Spleen (tissue), 11 donors: ENCODE results near the gene ALDOA. TPM values are rescaled to one million over a fixed set of nuclear protein-coding genes. Genes with fewer than 3 reads are reported as not detected.
A peak's percentile ranks its signal among the peaks of the same experiment; 100 is the strongest.

Experiments
- DNase-seq: peaks from one replicate; pipeline ENCODE4 v3.0.0-alpha.2; 2020
- H3K27ac ChIP-seq, 8 donors: fragments of 200-600 bp; sonication (generic) in 7 of 8; 1 replicate in 4 of 8; 2 replicates in 4 of 8; pipeline versions ENCODE4 v1.5.0 to v1.8.0; 2016 to 2021; ENCODE audit warnings: inconsistent platforms in 4 of 8, mild to moderate bottlenecking in 4 of 8, moderate library complexity in 1 of 8
- H3K27me3 ChIP-seq, 7 donors: fragments of 200-600 bp; sonication (generic) in 6 of 7; replicated peaks in 1 of 7; 1 replicate in 4 of 7; 2 replicates in 3 of 7; pipeline versions ENCODE4 v1.5.0 to v1.8.0; 2016 to 2021; ENCODE audit warnings: inconsistent platforms in 3 of 7, mild to moderate bottlenecking in 1 of 7
- H3K36me3 ChIP-seq, 6 donors: fragments of 200-600 bp; sonication (generic) in 5 of 6; 1 replicate in 4 of 6; 2 replicates in 2 of 6; pipeline versions ENCODE4 v1.5.0 to v1.8.0; 2016 to 2021; ENCODE audit warnings: inconsistent platforms in 2 of 6
- H3K4me1 ChIP-seq, 6 donors: fragments of 200-600 bp; sonication (generic) in 5 of 6; 1 replicate in 3 of 6; 2 replicates in 3 of 6; pipeline versions ENCODE4 v1.5.0 to v1.8.0; 2016 to 2021; ENCODE audit warnings: inconsistent platforms in 3 of 6
- H3K4me3 ChIP-seq, 8 donors: fragments of 200-600 bp; sonication (generic) in 7 of 8; 1 replicate in 4 of 8; 2 replicates in 4 of 8; pipeline versions ENCODE4 v1.5.0 to v1.8.0; 2016 to 2021; ENCODE audit warnings: inconsistent platforms in 4 of 8, mild to moderate bottlenecking in 4 of 8, moderate library complexity in 2 of 8
- H3K9me3 ChIP-seq, 8 donors: fragments of 200-600 bp; sonication (generic) in 7 of 8; 1 replicate in 4 of 8; 2 replicates in 4 of 8; pipeline versions ENCODE4 v1.5.0 to v1.8.0; 2016 to 2021; ENCODE audit warnings: inconsistent platforms in 4 of 8
- POLR2A ChIP-seq, 3 donors: fragments of 450-650 bp; IDR thresholded peaks; one replicate each; pipeline ENCODE4 v1.5.1; 2017; ENCODE audit warnings: antibody characterized with exemption in 3 of 3, mild to moderate bottlenecking in 1 of 3
- POLR2AphosphoS5 ChIP-seq, 3 donors: sonication (generic); formaldehyde crosslinking; IDR thresholded peaks; one replicate each; pipeline ENCODE4 v1.5.1; 2017; ENCODE audit warnings: antibody characterized with exemption in 3 of 3
- WGBS, 5 donors: extraction: QIAGEN DNeasy Blood & Tissue Kit in 3 of 5; methylation state at CpG; one replicate each; pipeline versions ENCODE4 v1.1.5 to v1.1.7; 2013 to 2018; 5-methylcytosine and 5-hydroxymethylcytosine counted together
- intact Hi-C: fragments of 100-400 bp; cut with DNase I; formaldehyde crosslinking; loops from one replicate; pipeline ENCODE4 v1.15.0; 2023; ENCODE audit warnings: low total_unique reads
- polyA plus RNA-seq, 3 donors: library from polyadenylated mRNA; stranded (reverse); fragments of 200-250 nt; gene quantifications; one replicate each; pipeline ENCODE4 v1.2.1, GENCODE V29; 2013
- total RNA-seq, 7 donors: library from RNA; depleted of rRNA in 3 of 7; stranded (reverse); fragments of >200 nt in 3 of 7; fragmentation: NEBNext Ultra II Directional in 4 of 7; extraction: Animal tissue kit (Norgen Biotek cat#: 25700) in 4 of 7; gene quantifications; one replicate each; pipeline versions ENCODE4 v1.1.0 to v1.2.1, GENCODE V29; 2016 to 2021
- TF ChIP-seq, protein P1 (sequence below), 11 experiments: fragments of 200-600 bp in 7 of 11; fragments of 450-650 bp in 4 of 11; sonication (generic) in 4 of 11; IDR thresholded peaks in 8 of 11; conservative IDR thresholded peaks in 3 of 11; 1 replicate in 7 of 11; 2 replicates in 4 of 11; pipeline versions ENCODE4 v1.4.0 to v1.8.0; 2016 to 2021; ENCODE audit warnings: antibody characterized with exemption in 11 of 11, inconsistent platforms in 4 of 11, mild to moderate bottlenecking in 1 of 11
- donor health status: healthy with polysubstance abuse.
- donor health status: DM: no; HTN: no; CAD: no; lungs with moderate emphysema.
- donor health status: DM: no; HTN: no; CAD: no.
- donor health status: Bipolar disorder and iron deficiency.
- donor health status: healthy.
- donor health status: DM: no; HTN: no; CAD: no.
- donor health status: DM: yes; HTN: yes; CAD: no.

Gene ALDOA
- total and polyA plus RNA-seq, 10 donors = 424 to 880 (median 598) TPM

DNA sequence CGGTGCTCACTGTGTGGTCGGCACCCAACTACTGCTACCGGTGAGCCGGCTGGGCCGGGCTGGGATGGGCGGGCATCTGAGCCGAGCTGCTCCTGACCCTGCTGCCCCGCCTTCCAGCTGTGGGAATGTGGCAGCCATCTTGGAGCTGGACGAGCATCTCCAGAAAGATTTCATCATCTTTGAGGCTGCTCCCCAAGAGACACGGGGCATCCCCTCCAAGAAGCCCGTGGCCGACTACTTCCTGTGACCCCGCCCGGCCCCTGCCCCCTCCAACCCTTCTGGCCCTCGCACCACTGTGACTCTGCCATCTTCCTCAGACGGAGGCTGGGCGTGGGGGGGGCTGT is 19.2 kb downstream of the ALDOA start:
- H3K36me3 ChIP-seq = peaks cover 6 to 72% (median 63%) of the 10 kb centered on the region in 6 donors
- H3K9me3 ChIP-seq = no peaks in the 10 kb centered on the region
- peak overlapping the region in 5 of 8 donors; percentile 0 to 85 (median 29) for H3K27ac ChIP-seq
- peak in 1 of 3 donors; percentile 47 for TF ChIP-seq POLR2AphosphoS5 (IDR thresholded peaks at IDR 0.05)
- TF ChIP-seq, protein P1, sequence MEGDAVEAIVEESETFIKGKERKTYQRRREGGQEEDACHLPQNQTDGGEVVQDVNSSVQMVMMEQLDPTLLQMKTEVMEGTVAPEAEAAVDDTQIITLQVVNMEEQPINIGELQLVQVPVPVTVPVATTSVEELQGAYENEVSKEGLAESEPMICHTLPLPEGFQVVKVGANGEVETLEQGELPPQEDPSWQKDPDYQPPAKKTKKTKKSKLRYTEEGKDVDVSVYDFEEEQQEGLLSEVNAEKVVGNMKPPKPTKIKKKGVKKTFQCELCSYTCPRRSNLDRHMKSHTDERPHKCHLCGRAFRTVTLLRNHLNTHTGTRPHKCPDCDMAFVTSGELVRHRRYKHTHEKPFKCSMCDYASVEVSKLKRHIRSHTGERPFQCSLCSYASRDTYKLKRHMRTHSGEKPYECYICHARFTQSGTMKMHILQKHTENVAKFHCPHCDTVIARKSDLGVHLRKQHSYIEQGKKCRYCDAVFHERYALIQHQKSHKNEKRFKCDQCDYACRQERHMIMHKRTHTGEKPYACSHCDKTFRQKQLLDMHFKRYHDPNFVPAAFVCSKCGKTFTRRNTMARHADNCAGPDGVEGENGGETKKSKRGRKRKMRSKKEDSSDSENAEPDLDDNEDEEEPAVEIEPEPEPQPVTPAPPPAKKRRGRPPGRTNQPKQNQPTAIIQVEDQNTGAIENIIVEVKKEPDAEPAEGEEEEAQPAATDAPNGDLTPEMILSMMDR (IDR thresholded peaks at IDR 0.05 in 8 of 11, conservative IDR thresholded peaks at IDR 0.05 in 3 of 11) = no peak
- H3K4me1 ChIP-seq = peaks cover 0 to 52% (median 12%) of the 10 kb centered on the region in 6 donors
- H3K4me3 ChIP-seq = no peak overlapping the region
- 58 to 68% (median 63%) methylated on average over 16 to 17 of the region's 17 CpGs for WGBS, 5 donors
- no peaks in the 10 kb centered on the region for H3K27me3 ChIP-seq
- intact Hi-C loops = no loop called here
- no peak for DNase-seq

DNA sequence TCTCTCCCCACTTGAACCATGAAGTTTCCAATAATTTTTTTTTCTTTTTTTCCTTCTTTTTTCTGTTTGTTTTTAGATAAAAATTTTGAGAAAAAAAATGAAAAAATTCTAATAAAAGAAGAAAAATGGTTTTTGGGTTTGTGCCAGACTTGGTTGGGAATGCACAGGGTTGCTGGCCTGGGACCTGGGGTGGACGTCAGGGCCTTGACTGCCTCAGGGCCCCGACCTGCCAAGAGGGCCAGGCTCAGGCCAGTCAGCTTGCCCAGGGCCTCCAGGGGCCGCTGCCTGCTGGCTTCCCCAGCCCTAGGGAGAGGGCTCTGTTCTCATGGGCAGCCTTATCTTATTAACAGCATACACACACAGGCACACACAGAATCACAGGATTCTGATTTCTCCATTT is 19.7 kb downstream of the ALDOA start:
- H3K27me3 ChIP-seq = no peaks in the 10 kb centered on the region
- DNase-seq = no peak
- peaks cover 6 to 68% (median 58%) of the 10 kb centered on the region in 6 donors for H3K36me3 ChIP-seq
- no peak for TF ChIP-seq POLR2A (IDR thresholded peaks at IDR 0.05)
- TF ChIP-seq, protein P1 (IDR thresholded peaks at IDR 0.05 in 8 of 11, conservative IDR thresholded peaks at IDR 0.05 in 3 of 11) = no peak
- TF ChIP-seq POLR2AphosphoS5 (IDR thresholded peaks at IDR 0.05) = peak in 1 of 3 donors; percentile 43
- H3K4me1 ChIP-seq = peaks cover 0 to 53% (median 13%) of the 10 kb centered on the region in 6 donors
- 77 to 87% (median 82%) methylated on average over 3 of the region's 3 CpGs for WGBS, 5 donors
- H3K9me3 ChIP-seq = no peaks in the 10 kb centered on the region
- H3K27ac ChIP-seq = peak overlapping the region in 5 of 8 donors; percentile 0 to 85 (median 29)
- no peak overlapping the region for H3K4me3 ChIP-seq
- intact Hi-C loops = no loop called here

DNA sequence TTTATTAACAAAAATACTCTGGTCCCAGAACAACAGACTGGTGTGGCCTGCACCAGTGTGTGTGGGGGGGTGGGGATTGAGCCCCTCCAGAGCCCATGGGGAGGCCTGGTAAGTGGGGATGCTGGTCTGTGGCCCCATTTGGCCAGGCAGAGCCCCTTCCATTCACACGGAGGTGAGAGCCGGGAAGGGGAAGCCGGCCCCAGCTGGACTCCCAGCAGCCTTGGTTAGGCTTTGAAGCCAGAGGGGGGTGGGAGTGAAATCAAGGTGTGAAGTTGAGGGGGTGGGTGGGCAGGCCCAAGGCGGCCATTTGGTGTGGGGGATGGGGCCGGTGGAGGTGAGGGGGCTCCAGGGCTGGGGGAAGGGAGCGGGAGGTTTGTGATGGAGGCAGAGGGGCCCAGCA is 20.3 kb downstream of the ALDOA start:
- no peak overlapping the region for H3K4me3 ChIP-seq
- peaks cover under 1 to 59% (median 17%) of the 10 kb centered on the region in 6 donors for H3K4me1 ChIP-seq
- peak overlapping the region in 3 of 8 donors; percentile 75 to 85 (median 77) for H3K27ac ChIP-seq
- H3K36me3 ChIP-seq = peaks cover 6 to 62% (median 53%) of the 10 kb centered on the region in 6 donors
- intact Hi-C loops = no loop called here
- H3K27me3 ChIP-seq = no peaks in the 10 kb centered on the region
- 77 to 91% (median 84%) methylated on average over 5 to 6 of the region's 6 CpGs for WGBS, 5 donors
- H3K9me3 ChIP-seq = no peaks in the 10 kb centered on the region
- no peak for DNase-seq
- TF ChIP-seq POLR2A (IDR thresholded peaks at IDR 0.05) (no peak), POLR2AphosphoS5 (IDR thresholded peaks at IDR 0.05) (no peak)
- TF ChIP-seq, protein P1 (IDR thresholded peaks at IDR 0.05 in 8 of 11, conservative IDR thresholded peaks at IDR 0.05 in 3 of 11) = no peak

DNA sequence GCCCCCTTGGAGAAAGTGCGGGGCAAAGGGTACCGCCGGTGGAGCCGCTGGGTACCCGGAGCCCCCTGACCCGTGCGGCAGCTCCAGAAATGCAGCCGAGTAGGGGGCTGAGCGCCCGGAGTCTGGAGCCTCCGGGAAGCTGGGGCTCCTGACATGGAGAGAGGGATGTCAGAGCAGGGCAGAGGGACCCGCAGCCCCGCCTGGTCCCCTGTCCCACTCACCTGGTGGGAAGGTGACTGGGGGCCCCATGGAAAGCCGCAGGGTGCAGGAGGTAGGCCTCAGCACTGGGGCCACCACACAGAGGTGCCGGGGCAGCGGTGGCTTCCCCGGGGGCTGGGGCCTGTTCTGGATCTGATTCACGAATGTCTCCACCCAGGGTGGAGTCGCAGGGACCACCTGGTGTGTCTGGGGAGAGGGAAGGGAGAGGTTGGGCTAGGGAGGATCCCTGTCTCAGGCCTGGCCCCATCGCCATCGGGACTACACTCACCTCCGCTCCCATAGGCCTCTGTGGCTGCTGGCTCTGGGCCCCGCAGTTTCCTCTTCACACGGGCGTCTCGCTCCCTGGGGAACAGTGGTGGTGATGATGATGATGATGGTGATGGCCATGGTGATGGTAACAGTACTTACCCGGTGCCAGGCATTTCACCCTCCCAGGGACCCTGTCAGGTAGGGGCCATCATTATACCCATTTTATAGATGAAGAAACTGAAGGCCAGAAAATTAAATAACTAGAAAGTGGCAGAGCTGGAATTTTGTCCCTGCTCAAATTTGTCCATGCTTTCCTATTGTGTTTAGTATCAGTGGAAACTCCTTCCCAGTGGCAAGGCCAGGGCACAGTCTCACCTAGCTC is 21.0 kb downstream of the ALDOA start:
- peak overlapping the region in 7 of 8 donors; percentile 36 to 85 (median 70) for H3K27ac ChIP-seq
- H3K4me3 ChIP-seq = peak overlapping the region in 1 of 8 donors; percentile 19
- no peaks in the 10 kb centered on the region for H3K27me3 ChIP-seq
- no peak for DNase-seq
- no peaks in the 10 kb centered on the region for H3K9me3 ChIP-seq
- intact Hi-C loops = no loop called here
- TF ChIP-seq POLR2AphosphoS5 (IDR thresholded peaks at IDR 0.05) (peak in 1 of 3 donors; percentile 49), POLR2A (IDR thresholded peaks at IDR 0.05) (no peak)
- WGBS, 5 donors = 80 to 89% (median 85%) methylated on average over 16 to 27 of the region's 27 CpGs
- H3K36me3 ChIP-seq = peaks cover 6 to 55% (median 46%) of the 10 kb centered on the region in 6 donors
- peaks cover 6 to 66% (median 24%) of the 10 kb centered on the region in 6 donors for H3K4me1 ChIP-seq
